ENCODE measurements around the gene SLC15A4. TPM values are rescaled to one million over a fixed set of nuclear protein-coding genes. Genes with fewer than 3 reads are reported as not detected.

The SLC15A4 gene
- total and polyA plus RNA-seq, 9 of the 15 experiments (the other 6 are each of a cell fraction or from before 2014, with no cell fraction given) = 5.5 to 20.8 (median 10.1) TPM

DNA sequence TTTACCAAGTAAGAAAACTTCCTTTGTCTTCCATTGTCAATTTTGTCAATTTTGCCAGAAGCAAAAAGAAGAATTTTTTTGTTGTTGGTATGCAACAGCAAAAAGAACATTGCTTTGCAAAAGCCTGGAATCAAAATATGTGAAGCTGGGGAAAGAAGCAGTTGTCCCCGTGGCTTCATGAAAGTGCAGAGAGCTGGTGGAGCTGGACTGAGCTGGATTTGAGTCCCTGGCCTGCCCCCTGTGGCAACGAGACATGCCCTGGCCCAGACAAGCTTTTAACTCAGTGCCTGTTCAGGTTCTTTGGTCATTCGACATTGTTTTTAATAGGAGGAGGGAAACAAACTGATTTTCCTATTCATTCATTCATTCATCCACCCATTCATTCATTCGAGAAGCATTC, 70.3 kb downstream of the SLC15A4 start:
- Histone ChIP-seq H3K27ac (ENCODE audit: extremely low read depth, low read depth, low read length) (no peak overlapping the region), H3K4me1 (replicated peaks in 1 of 2; ENCODE audit: control insufficient read depth in 2 of 2, insufficient read depth in 2 of 2, low read length in 2 of 2) (no peaks in the 10 kb centered on the region), H2AFZ (ENCODE audit: low read depth, low read length) (no peak overlapping the region), H3K4me2 (ENCODE audit: insufficient read depth, low read length) (no peak overlapping the region), H3K9me3 (replicated peaks; ENCODE audit: control insufficient read depth, insufficient read depth, low read depth, low read length) (no peaks in the 10 kb centered on the region), H4K20me1 (replicated peaks; ENCODE audit: control insufficient read depth, insufficient read depth, low read length) (no peaks in the 10 kb centered on the region), H3K9ac (ENCODE audit: insufficient read depth in 1 of 2, low read depth in 2 of 2, low read length in 2 of 2) (no peak overlapping the region), H3K36me3 (ENCODE audit: control insufficient read depth, insufficient read depth, low read length) (no peaks in the 10 kb centered on the region), H3K27me3 (ENCODE audit: control insufficient read depth in 2 of 2, insufficient read depth in 2 of 2, low read length in 2 of 2) (peaks cover 0 to 12% of the 10 kb centered on the region in 2 experiments; a peak in 1 of 5 replicates), H3K79me2 (ENCODE audit: control insufficient read depth, insufficient read depth, low read length) (no peaks in the 10 kb centered on the region), H3K9me1 (ENCODE audit: control insufficient read depth, insufficient read depth, low read length) (no peaks in the 10 kb centered on the region), H3K4me3 (no peak overlapping the region)
- ATAC-seq (no peak), DNase-seq (ENCODE audit: extremely low read depth in 1 of 4, low spot score in 3 of 4) (no peak), FAIRE-seq (no peak)
- intact Hi-C loops (cut with micrococcal nuclease) (no loop called here), in situ Hi-C loops (cut with MboI) (no loop called here)
- POLR2A ChIA-PET = interaction anchor here (1.0 kb wide), 1 partner anchor 13 kb away, joined by 4 read pairs; no protein-coding TSS in a partner anchor
- no peak for TF ChIP-seq MAX (CRISPR knock-in tag; IDR thresholded peaks at IDR 0.05)
- no peak for TF ChIP-seq HNRNPH1 (optimal IDR thresholded peaks at IDR 0.05; ENCODE audit: low read depth, low read length)
- TF ChIP-seq, protein P1, sequence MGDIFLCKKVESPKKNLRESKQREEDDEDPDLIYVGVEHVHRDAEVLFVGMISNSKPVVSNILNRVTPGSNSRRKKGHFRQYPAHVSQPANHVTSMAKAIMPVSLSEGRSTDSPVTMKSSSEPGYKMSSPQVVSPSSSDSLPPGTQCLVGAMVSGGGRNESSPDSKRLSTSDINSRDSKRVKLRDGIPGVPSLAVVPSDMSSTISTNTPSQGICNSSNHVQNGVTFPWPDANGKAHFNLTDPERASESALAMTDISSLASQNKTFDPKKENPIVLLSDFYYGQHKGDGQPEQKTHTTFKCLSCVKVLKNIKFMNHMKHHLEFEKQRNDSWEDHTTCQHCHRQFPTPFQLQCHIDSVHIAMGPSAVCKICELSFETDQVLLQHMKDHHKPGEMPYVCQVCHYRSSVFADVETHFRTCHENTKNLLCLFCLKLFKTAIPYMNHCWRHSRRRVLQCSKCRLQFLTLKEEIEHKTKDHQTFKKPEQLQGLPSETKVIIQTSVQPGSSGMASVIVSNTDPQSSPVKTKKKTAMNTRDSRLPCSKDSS (IDR thresholded peaks at IDR 0.05; ENCODE audit: low read depth, partially characterized antibody) = no peak
- 0% methylated on average over 4 of the region's 4 CpGs for WGBS (ENCODE audit: insufficient coverage, low coverage, missing lambda C conversion rate)
- no TSS peak for BruUV-seq (replicated peaks)
- CTCF ChIA-PET (ENCODE audit: low intra/inter-chr PET ratio) = no interaction called here

- no peak for ATAC-seq
- Histone ChIP-seq H3K9ac (ENCODE audit: insufficient read depth in 1 of 2, low read depth in 2 of 2, low read length in 2 of 2) (no peak overlapping the region), H3K27ac (ENCODE audit: extremely low read depth, low read depth, low read length) (no peak overlapping the region), H3K36me3 (ENCODE audit: control insufficient read depth, insufficient read depth, low read length) (no peaks in the 10 kb centered on the region), H3K27me3 (ENCODE audit: control insufficient read depth in 2 of 2, insufficient read depth in 2 of 2, low read length in 2 of 2) (peaks cover 4 to 14% of the 10 kb centered on the region in 2 experiments; a peak in 3 of 5 replicates), H3K9me3 (replicated peaks; ENCODE audit: control insufficient read depth, insufficient read depth, low read depth, low read length) (no peaks in the 10 kb centered on the region), H3K4me2 (ENCODE audit: insufficient read depth, low read length) (no peak overlapping the region), H4K20me1 (replicated peaks; ENCODE audit: control insufficient read depth, insufficient read depth, low read length) (no peaks in the 10 kb centered on the region), H2AFZ (ENCODE audit: low read depth, low read length) (no peak overlapping the region), H3K4me1 (replicated peaks in 1 of 2; ENCODE audit: control insufficient read depth in 2 of 2, insufficient read depth in 2 of 2, low read length in 2 of 2) (no peaks in the 10 kb centered on the region), H3K9me1 (ENCODE audit: control insufficient read depth, insufficient read depth, low read length) (no peaks in the 10 kb centered on the region), H3K4me3 (no peak overlapping the region), H3K79me2 (ENCODE audit: control insufficient read depth, insufficient read depth, low read length) (no peaks in the 10 kb centered on the region)
- ChIA-PET CTCF (ENCODE audit: low intra/inter-chr PET ratio) (no interaction called here), POLR2A (interaction anchor here (0.6 kb wide), 1 partner anchor 225 kb away, joined by 3 read pairs; no protein-coding TSS in a partner anchor)
- WGBS (ENCODE audit: insufficient coverage, low coverage, missing lambda C conversion rate) = 0% methylated on average over 5 of the region's 5 CpGs
- intact Hi-C loops (cut with micrococcal nuclease) = no loop called here
- BruUV-seq (replicated peaks) = no TSS peak
- no peak for DNase-seq (ENCODE audit: extremely low read depth in 1 of 4, low spot score in 3 of 4)
- FAIRE-seq = no peak
- in situ Hi-C loops (cut with MboI) = no loop called here
- TF ChIP-seq E2F3 (CRISPR knock-in tag; IDR thresholded peaks at IDR 0.05) (no peak), ATF6 (CRISPR knock-in tag; IDR thresholded peaks at IDR 0.05) (no peak), PRPF4 (IDR thresholded peaks at IDR 0.05; ENCODE audit: insufficient read depth, low read depth, low read length, poor library complexity, severe bottlenecking) (no peak)
Measured at GRCh38 chr12:128752386-128752785, 71.4 kb downstream of the SLC15A4 start.
